ENCODE results near the gene UBN2. TPM values are rescaled to one million over a fixed set of nuclear protein-coding genes. Genes with fewer than 3 reads are reported as not detected.
"Not testable (repeated sequence)": the region's sequence is repeated elsewhere in the genome, so short reads cannot be mapped to it uniquely, and the experiment has no call there.

UBN2 gene
- total RNA-seq, 2 experiments from 2014 or later: 7.2 to 19.9 TPM

DNA sequence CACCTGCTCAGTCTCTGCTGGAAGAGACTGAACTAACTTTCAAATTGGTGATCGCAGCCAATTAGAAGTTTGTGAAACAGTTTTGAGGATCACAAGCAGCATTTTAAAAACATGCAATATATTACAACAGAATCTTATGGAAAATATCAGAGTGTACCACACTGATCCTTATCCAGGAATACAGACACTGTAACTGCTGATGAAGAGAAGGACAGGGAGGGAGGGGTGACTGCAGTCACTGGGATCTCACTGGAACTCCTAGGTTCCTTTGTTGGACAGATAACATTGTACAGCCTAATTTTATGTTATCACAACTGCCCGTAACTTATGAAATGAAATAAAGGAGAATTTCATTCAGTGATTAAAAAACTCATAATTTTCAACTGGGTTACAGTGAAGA is 6.8 kb upstream of the UBN2 start:
- intact Hi-C loops (cut with micrococcal nuclease; ENCODE audit: unreplicated experiment): no loop called here
- Histone ChIP-seq H3K4me3 (ENCODE audit: low read depth, low read length, poor library complexity, severe bottlenecking) (no peak overlapping the region), H3K36me3 (ENCODE audit: insufficient read depth, low read length) (no peaks in the 10 kb centered on the region), H3K4me2 (ENCODE audit: low read length) (no peak overlapping the region), H3K9me2 (ENCODE audit: insufficient read depth, low read length) (no peaks in the 10 kb centered on the region), H3K4me1 (ENCODE audit: insufficient read depth, low read length, poor library complexity, severe bottlenecking) (no peaks in the 10 kb centered on the region), H2AFZ (ENCODE audit: low read length) (no peak overlapping the region), H3K9me3 (ENCODE audit: low read length) (no peaks in the 10 kb centered on the region), H3K79me2 (ENCODE audit: insufficient read depth, low read depth, low read length) (no peaks in the 10 kb centered on the region), H4K20me1 (ENCODE audit: insufficient read depth, low read length) (no peaks in the 10 kb centered on the region), H3K27ac (ENCODE audit: low read depth, low read length, poor library complexity, severe bottlenecking) (no peak overlapping the region)
- ChIA-PET CTCF (ENCODE audit: unreplicated experiment) (no interaction called here), POLR2A (no interaction called here)
- no peak for DNase-seq (ENCODE audit: low spot score)
- no peak for TF ChIP-seq CTCF (conservative IDR thresholded peaks at IDR 0.05; ENCODE audit: low read length)
- TF ChIP-seq EZH2phosphoT487 (IDR thresholded peaks at IDR 0.05; ENCODE audit: borderline replicate concordance, low read depth, low read length): no peak
- no TSS peak for BruUV-seq (replicated peaks)

DNA sequence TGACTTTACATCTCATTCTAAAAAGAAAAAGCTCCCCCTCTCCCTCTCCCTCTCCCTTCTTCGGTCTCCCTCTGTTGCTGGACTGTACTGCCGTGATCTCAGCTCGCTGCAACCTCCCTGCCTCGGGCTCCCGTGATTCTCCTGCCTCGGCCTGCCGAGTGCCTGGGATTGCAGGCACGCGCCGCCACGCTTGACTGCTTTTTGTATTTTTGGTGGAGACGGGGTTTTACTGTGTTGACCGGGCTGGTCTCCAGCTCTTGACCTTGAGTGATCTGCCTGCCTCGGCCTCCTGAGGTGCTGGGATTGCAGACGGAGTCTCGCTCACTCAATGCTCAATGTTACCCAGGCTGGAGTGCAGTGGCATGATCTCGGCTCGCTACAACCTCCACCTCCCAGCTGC is 6.2 kb upstream of the UBN2 start:
- POLR2A ChIA-PET; H2AFZ ChIP-seq (ENCODE audit: low read length); H3K79me2 ChIP-seq (ENCODE audit: insufficient read depth, low read depth, low read length); DNase-seq (ENCODE audit: low spot score); H3K9me3 ChIP-seq (ENCODE audit: low read length); H4K20me1 ChIP-seq (ENCODE audit: insufficient read depth, low read length); H3K27ac ChIP-seq (ENCODE audit: low read depth, low read length, poor library complexity, severe bottlenecking); H3K4me3 ChIP-seq (ENCODE audit: low read depth, low read length, poor library complexity, severe bottlenecking); H3K4me1 ChIP-seq (ENCODE audit: insufficient read depth, low read length, poor library complexity, severe bottlenecking); H3K9me2 ChIP-seq (ENCODE audit: insufficient read depth, low read length); H3K36me3 ChIP-seq (ENCODE audit: insufficient read depth, low read length); BruUV-seq (replicated peaks); CTCF ChIA-PET (ENCODE audit: unreplicated experiment); H3K4me2 ChIP-seq (ENCODE audit: low read length); intact Hi-C loops (cut with micrococcal nuclease; ENCODE audit: unreplicated experiment): not testable (repeated sequence)

- H3K4me2 ChIP-seq (ENCODE audit: low read length); POLR2A ChIA-PET; H3K27ac ChIP-seq (ENCODE audit: low read depth, low read length, poor library complexity, severe bottlenecking); H3K9me3 ChIP-seq (ENCODE audit: low read length); H3K4me1 ChIP-seq (ENCODE audit: insufficient read depth, low read length, poor library complexity, severe bottlenecking); DNase-seq (ENCODE audit: low spot score); H3K9me2 ChIP-seq (ENCODE audit: insufficient read depth, low read length); CTCF ChIA-PET (ENCODE audit: unreplicated experiment); H3K79me2 ChIP-seq (ENCODE audit: insufficient read depth, low read depth, low read length); H2AFZ ChIP-seq (ENCODE audit: low read length); H3K4me3 ChIP-seq (ENCODE audit: low read depth, low read length, poor library complexity, severe bottlenecking); intact Hi-C loops (cut with micrococcal nuclease; ENCODE audit: unreplicated experiment); H3K36me3 ChIP-seq (ENCODE audit: insufficient read depth, low read length); H4K20me1 ChIP-seq (ENCODE audit: insufficient read depth, low read length); BruUV-seq (replicated peaks): not testable (repeated sequence)
These were observed 5.5 kb upstream of the UBN2 start for GRCh38 chr7:139225286-139226157.

- H3K4me2 ChIP-seq (ENCODE audit: low read length); H2AFZ ChIP-seq (ENCODE audit: low read length); POLR2A ChIA-PET; H3K9me2 ChIP-seq (ENCODE audit: insufficient read depth, low read length); DNase-seq (ENCODE audit: low spot score); intact Hi-C loops (cut with micrococcal nuclease; ENCODE audit: unreplicated experiment); H4K20me1 ChIP-seq (ENCODE audit: insufficient read depth, low read length); H3K4me1 ChIP-seq (ENCODE audit: insufficient read depth, low read length, poor library complexity, severe bottlenecking); CTCF ChIA-PET (ENCODE audit: unreplicated experiment); H3K4me3 ChIP-seq (ENCODE audit: low read depth, low read length, poor library complexity, severe bottlenecking); H3K27ac ChIP-seq (ENCODE audit: low read depth, low read length, poor library complexity, severe bottlenecking); H3K9me3 ChIP-seq (ENCODE audit: low read length); BruUV-seq (replicated peaks); H3K79me2 ChIP-seq (ENCODE audit: insufficient read depth, low read depth, low read length); H3K36me3 ChIP-seq (ENCODE audit: insufficient read depth, low read length): not testable (repeated sequence)
These were observed 4.9 kb upstream of the UBN2 start for GRCh38 chr7:139226158-139226515.

DNA sequence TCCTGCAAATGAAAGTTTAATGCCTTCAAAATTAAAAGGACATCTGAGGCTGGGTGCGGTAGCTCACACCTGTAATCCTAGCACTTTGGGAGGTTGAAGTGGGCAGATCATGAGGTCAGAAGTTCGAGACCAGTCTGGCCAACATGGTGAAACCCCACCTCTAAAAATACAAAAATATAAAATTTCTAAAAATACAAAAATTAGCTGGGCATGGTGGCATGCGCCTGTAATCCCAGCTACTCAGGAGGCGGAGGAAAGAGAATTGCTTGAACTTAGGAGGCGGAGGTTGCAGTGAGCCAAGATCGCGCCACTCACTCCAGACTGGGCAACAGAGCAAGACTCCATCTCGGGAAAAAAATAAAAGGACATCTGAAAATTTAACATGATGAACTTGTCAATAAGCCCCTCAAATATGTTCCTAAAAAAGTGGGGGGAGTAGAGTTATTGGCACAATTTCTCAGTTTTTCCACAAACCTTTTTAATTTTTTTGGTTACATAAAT is 4.0 kb upstream of the UBN2 start:
- BruUV-seq (replicated peaks); DNase-seq (ENCODE audit: low spot score); H3K27ac ChIP-seq (ENCODE audit: low read depth, low read length, poor library complexity, severe bottlenecking); H3K36me3 ChIP-seq (ENCODE audit: insufficient read depth, low read length); H3K4me3 ChIP-seq (ENCODE audit: low read depth, low read length, poor library complexity, severe bottlenecking); H3K4me2 ChIP-seq (ENCODE audit: low read length); H4K20me1 ChIP-seq (ENCODE audit: insufficient read depth, low read length); H2AFZ ChIP-seq (ENCODE audit: low read length); H3K9me2 ChIP-seq (ENCODE audit: insufficient read depth, low read length); H3K79me2 ChIP-seq (ENCODE audit: insufficient read depth, low read depth, low read length); H3K9me3 ChIP-seq (ENCODE audit: low read length); H3K4me1 ChIP-seq (ENCODE audit: insufficient read depth, low read length, poor library complexity, severe bottlenecking); intact Hi-C loops (cut with micrococcal nuclease; ENCODE audit: unreplicated experiment): not testable (repeated sequence)
- ChIA-PET CTCF (ENCODE audit: unreplicated experiment) (interaction anchor here (0.6 kb wide), 1 partner anchor 82 kb away, joined by 3 read pairs; no protein-coding TSS in a partner anchor), POLR2A (interaction anchor here (0.6 kb wide), 1 partner anchor 20 kb away, joined by 3 read pairs; no protein-coding TSS in a partner anchor)
